HT-29 (cell line): ENCODE data around the gene KBTBD7. TPM values are rescaled to one million over a fixed set of nuclear protein-coding genes. Genes with fewer than 3 reads are reported as not detected.

ENCODE experiments used
- total RNA-seq: library from RNA; depleted of rRNA; stranded (reverse); fragments of >200 nt; shearing (Covaris generic); gene quantifications from 2 replicates; pipeline ENCODE4 v1.2.3, GENCODE V29; 2014; rRNA removed

Gene KBTBD7
- total RNA-seq, 1 experiment from 2014 or later: 7.4 TPM

Other genes with a start within 250 kb of the KBTBD7 start
- 41.9 and 46.5 TPM in 2 replicates for gene ELF1, start 175.3 kb downstream of the KBTBD7 start, total RNA-seq
- 3.7 and 5.4 TPM in 2 replicates for gene WBP4, start 133.1 kb downstream of the KBTBD7 start, total RNA-seq
- 5.6 and 5.8 TPM in 2 replicates for gene KBTBD6, start 61.8 kb downstream of the KBTBD7 start, total RNA-seq
- gene MTRF1, start 69.0 kb upstream of the KBTBD7 start, total RNA-seq: 10.7 and 10.9 TPM in 2 replicates
- 8.0 and 10.9 TPM in 2 replicates for gene NAA16, start 116.7 kb upstream of the KBTBD7 start, total RNA-seq